Right lobe of liver (tissue), 4 donors: ENCODE measurements around the gene RIPK3.

Experiments
- CTCF ChIP-seq, 4 donors: fragments of 200-600 bp in 3 of 4; fragments of 450-650 bp in 1 of 4; IDR thresholded peaks; one replicate each; pipeline versions ENCODE4 v1.5.1 to v1.8.0; 2016 to 2022; ENCODE audit warnings: antibody characterized with exemption in 4 of 4, mild to moderate bottlenecking in 2 of 4
- POLR2A ChIP-seq: fragments of 450-650 bp; IDR thresholded peaks from one replicate; pipeline ENCODE4 v1.6.1; 2017; ENCODE audit warnings: antibody characterized with exemption, mild to moderate bottlenecking
- donor health status: DM: no; HTN: no; CAD: no.
- donor health status: DM: no; HTN: no; CAD: no.
- donor health status: DM: no; HTN: yes; CAD: no.

- no peak for TF ChIP-seq CTCF (IDR thresholded peaks at IDR 0.05)
- TF ChIP-seq POLR2A, result no peak
These were observed 10.1 kb downstream of the RIPK3 start for GRCh38 chr14:24329736-24330135.
